Stimulated activated CD4-positive, alpha-beta T cell treated with anti-CD3 and anti-CD28 coated beads, Interleukin-4, amount 100 ng/mL, for 48 hours (primary cell): Measurements from ENCODE around the gene ITPKC.
"Not testable (repeated sequence)": the region's sequence is repeated elsewhere in the genome, so short reads cannot be mapped to it uniquely, and the experiment has no call there.

Experiments
- DNase-seq, 2 donors: peaks; one replicate each; pipeline ENCODE4 v3.0.0-alpha.2; 2020; ENCODE audit warnings: low read depth in 2 of 2

ITPKC gene

DNA sequence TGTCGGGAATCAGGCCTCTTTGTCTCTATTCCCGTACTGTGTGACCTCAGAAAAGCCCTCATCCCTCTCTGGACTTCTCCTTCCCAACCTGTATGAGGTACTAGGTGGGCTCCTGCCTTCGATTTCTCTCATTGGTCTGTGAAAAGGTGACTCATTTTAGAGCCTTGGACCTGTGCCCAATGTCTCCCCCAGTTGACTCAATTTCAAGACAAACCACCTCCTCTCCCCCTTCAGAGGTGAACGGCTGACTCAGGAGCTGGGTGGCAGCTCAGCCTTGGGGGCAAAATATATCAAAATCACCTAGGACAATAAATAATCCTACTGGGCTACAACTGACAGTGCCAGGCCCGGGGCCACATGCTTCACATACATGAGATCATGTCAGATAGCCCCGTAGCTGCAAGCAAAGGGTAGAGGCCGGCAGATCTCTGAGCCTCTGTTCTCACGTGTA lies 856 bp upstream of the ITPKC start:
- peak; percentile 59 to 71 for DNase-seq

DNA sequence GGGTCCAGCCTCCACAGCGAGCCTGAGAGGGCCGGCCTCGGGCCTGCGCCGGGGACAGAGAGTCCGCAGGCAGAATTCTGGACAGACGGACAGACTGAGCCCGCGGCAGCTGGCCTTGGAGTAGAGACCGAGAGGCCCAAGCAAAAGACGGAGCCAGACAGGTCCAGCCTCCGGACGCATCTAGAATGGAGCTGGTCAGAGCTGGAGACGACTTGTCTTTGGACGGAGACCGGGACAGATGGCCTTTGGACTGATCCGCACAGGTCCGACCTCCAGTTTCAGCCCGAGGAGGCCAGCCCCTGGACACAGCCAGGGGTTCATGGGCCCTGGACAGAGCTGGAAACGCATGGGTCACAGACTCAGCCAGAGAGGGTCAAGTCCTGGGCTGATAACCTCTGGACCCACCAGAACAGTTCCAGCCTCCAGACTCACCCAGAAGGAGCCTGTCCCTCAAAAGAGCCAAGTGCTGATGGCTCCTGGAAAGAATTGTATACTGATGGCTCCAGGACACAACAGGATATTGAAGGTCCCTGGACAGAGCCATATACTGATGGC lies 490 bp downstream of the ITPKC start:
- DNase-seq, result no peak

DNA sequence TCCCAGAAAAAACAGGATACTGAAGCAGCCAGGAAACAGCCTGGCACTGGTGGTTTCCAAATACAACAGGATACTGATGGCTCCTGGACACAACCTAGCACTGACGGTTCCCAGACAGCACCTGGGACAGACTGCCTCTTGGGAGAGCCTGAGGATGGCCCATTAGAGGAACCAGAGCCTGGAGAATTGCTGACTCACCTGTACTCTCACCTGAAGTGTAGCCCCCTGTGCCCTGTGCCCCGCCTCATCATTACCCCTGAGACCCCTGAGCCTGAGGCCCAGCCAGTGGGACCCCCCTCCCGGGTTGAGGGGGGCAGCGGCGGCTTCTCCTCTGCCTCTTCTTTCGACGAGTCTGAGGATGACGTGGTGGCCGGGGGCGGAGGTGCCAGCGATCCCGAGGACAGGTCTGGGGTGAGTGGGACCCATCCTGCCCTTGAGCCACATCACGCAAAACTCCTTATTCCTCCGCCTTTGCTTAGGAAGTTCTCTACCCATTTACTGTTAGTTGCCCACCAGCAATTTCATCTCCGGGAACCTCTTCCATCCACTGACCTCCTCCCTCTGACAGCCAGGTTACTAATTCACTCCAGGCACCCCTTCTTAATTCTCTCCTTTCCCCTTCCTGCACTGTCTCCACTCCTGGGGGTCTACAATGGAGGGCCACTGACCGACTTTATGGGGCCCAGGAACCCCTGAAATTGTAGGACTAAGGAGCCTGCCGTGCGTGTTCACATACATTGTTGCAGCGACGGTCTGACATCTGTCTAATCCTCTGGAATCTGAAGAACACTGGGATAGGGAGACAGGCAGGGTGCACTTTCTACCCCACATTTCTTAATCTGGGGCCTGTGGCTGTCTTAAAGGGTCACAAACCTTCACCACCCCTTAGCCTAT lies 1.2 kb downstream of the ITPKC start:
- DNase-seq, result no peak

DNA sequence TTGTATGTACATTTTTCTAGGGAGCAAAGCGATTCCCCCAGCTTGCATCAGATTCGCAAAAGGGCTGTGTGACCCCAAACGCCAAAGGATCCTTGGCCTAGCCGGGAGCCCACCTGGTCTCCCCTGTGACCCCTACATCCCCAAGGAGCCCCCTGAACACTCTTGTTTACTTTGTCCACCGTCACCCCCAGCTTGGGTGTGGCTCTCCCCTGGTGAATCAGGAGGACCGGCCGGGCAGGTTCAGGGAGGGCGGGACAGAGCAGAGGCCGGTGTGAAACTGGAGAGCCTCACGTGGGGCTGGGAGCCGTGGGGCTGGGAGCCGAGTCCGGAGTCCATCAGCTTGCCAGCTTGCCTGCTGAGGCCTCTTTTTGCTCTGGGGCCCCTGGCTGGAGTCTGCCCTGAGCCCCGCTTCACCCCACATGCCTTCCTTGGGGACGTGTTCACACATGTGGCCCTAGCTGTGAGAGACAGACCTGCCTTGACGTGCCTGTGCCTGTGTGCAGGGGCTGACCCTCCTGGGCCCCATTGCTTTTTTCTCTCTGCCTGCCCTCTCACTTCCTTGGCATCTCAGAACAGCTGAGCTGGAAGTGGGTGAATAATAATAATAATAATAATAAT lies 2.0 kb downstream of the ITPKC start:
- no peak for DNase-seq

- DNase-seq, result no peak
These were observed 2.5 kb downstream of the ITPKC start for GRCh38 chr19:40719414-40719894.

DNA sequence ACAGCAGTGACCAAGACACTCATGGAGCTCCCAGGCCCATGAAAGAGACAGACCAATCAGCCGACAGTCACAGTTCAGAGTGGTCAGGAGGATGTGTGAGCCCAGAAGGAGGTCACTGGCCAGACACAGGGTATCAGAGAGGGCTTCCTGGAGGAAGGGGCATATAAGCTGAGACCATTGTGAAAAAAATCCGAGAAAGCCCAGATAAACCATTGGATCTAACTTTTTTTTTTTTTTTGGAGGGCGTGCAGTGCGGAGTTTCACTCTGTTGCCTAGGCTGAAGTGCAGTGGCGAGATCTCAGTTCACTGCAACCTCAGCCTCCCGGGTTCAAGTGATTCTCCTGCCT lies 4.2 kb downstream of the ITPKC start:
- no peak for DNase-seq

GRCh38 chr19:40721936-40722661 lies 5.2 kb downstream of the ITPKC start:
- no peak for DNase-seq

GRCh38 chr19:40723661-40724254 lies 6.8 kb downstream of the ITPKC start:
- DNase-seq, result no peak

- DNase-seq, result no peak
These were observed 7.4 kb downstream of the ITPKC start for GRCh38 chr19:40724315-40724714.

- no peak for DNase-seq
These were observed 7.9 kb downstream of the ITPKC start for GRCh38 chr19:40724855-40725254.

DNA sequence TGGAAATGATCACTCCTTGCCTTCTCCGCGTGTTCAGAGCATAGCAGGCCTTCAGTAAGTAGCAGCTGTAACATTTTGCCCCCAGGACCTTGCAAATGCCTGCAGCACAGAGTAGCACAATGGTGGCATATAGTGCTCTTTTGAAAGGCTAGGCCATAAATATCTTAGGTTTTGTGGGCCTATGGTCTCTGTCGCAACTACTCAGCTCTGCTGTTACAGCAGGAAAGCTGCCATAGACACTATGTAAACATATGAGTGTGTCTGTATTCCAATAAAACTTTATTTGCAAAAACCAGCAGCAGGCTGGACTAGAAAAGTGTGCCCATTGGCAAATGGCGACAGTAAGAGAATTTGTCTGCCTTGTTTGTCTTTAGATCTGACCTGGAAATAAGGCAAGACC lies 9.4 kb downstream of the ITPKC start:
- no peak for DNase-seq

GRCh38 chr19:40730065-40730464 lies 13.2 kb downstream of the ITPKC start:
- DNase-seq, result not testable (repeated sequence)

DNA sequence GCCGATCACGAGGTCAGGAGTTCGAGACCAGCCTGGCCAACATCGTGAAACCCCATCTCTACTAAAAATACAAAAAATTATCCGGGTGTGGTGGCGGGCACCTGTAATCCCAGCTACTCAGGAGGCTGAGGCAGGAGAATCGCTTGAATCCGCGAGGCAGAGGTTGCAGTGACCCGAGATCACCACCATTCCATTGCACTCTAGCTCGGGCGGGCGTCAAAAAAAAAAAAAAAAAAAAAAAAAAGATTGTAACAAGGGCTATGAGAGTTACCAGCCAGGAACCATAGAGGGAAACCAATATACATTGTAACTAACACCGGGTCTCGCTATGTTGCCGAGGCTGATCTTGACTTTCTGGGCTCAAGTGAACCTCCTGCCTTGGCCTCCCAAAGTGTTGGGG lies 15.4 kb downstream of the ITPKC start:
- not testable (repeated sequence) for DNase-seq

GRCh38 chr19:40733149-40733548 lies 16.2 kb downstream of the ITPKC start:
- DNase-seq, result no peak

DNA sequence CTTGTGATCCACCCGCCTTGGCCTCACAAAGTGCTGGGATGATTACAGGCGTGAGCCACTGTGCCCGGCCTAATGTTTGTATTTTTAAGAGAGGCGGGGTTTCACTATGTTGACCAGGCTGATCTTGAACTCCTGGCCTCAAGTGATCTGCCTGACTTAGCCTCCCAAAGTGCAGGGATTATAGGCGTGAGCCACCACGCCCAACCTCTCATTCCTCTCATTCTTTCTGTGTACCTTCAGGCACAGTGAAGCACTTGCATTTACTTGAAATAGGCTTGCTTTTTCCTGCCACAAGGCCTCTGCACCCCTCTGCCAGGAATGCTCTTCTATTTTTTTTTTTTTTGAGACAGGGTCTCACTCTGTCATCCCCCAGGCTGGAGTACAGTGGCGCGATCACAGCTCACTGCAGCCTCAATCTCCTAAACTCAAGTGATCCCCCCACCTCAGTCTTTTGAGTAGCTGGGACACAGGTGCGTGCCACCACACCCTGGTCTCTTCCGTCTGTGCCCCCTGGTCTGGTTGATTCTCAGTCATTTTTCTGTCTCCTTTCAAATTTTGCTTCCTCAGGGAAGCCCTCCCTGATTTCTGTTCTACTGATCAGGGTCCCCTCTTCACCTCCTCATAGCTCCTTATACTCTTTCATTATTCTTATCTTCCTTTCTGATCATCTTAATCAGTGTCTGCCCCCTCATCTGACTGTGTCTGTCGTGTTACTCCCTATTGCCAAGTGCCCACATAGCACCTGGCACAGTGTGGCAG lies 18.3 kb downstream of the ITPKC start:
- DNase-seq, result no peak

DNA sequence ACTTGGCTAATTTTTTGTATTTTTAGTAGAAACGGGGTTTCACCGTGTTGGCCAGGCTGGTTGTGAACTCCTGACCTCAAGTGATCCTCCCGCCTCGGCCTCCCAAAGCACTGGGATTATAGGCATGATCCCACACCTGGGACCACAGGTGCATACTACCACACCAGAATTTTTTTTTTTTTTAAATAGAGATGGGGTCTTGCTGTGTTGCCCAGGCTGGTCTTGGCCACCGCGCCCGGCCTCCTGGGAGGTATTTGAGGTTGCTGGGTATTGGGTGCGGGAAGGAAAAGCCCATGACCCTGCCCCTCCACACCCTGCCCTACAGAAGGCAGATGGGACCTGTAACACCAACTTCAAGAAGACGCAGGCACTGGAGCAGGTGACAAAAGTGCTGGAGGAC lies 19.7 kb downstream of the ITPKC start:
- no peak for DNase-seq

DNA sequence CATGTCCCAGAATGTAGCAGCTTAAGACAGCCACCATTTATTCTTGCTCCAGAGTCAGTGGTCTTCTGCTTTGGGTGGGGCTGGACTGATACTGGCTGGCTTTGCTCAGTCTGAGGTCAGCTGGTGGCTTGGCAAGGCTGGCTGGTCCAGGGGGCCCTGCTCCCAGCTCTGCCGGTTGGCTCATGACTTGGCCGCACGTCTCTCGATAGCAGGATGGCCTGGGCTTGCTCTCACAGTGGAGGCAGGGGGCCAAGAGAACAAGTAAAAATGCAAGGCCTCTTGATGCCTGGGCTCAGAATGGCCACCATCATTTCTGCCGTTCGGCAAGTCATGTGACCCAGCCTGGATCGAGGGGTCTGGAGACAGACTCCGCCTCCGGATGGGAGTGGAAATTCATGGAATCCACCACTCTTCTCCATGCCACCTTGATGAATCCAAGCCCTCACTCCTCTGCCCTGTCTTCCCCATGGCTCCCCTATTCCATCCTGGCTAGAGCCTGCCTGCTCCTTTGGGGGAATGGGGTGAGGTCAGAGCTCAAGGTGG lies 20.3 kb downstream of the ITPKC start:
- DNase-seq, result no peak

GRCh38 chr19:40739030-40739839 lies 22.3 kb downstream of the ITPKC start:
- no peak for DNase-seq

DNA sequence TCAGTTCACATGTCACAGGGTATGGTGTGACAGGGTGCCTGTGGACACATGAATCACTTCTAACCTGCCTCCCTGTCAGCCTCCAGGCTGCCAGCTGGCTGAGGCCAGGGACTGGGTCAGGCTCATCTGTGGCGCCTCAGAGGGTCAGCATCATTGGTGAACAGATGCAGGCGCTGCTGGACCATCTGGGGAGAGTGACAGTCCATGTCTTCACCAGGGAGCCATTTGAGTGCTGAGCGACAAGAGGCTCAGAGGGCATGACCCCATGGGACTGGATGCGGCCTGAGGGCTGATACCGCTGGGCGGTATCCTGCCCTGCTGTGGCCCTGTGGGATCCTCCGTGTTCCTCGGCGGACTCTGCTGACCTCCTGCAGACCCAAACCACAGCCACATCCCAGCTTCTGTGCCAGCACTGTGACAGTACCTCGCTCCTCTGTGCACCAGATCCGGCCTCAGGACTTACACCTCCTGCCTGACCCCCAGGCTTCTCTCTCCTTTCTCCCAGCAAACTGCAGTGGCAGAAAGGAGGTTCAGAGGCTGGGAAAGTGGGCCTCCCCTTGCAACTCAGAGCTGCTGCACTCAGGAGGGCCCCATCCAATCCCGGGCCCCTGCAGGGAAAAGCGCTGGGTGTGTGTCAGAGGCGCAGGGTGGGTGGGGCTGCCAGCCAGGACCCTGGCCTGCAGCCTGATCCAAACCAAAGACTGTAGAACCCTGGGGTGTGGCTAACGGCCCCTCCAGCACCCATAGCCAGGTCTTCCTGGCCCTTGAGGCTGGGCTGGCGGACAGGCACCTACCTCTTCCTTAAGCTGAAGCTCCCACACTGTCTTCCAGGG lies 23.2 kb downstream of the ITPKC start:
- no peak for DNase-seq
